Ramos (cell line): ENCODE measurements around the gene PCDHB1.

Experiments
- in situ Hi-C: fragments of 300-500 bp; cut with MboI; formaldehyde crosslinking; loops from one replicate; pipeline ENCODE4 v1.14.3; 2022; ENCODE audit warnings: low sequenced_read_pairs; ENCODE audit not compliant: unreplicated experiment

Gene PCDHB1

DNA sequence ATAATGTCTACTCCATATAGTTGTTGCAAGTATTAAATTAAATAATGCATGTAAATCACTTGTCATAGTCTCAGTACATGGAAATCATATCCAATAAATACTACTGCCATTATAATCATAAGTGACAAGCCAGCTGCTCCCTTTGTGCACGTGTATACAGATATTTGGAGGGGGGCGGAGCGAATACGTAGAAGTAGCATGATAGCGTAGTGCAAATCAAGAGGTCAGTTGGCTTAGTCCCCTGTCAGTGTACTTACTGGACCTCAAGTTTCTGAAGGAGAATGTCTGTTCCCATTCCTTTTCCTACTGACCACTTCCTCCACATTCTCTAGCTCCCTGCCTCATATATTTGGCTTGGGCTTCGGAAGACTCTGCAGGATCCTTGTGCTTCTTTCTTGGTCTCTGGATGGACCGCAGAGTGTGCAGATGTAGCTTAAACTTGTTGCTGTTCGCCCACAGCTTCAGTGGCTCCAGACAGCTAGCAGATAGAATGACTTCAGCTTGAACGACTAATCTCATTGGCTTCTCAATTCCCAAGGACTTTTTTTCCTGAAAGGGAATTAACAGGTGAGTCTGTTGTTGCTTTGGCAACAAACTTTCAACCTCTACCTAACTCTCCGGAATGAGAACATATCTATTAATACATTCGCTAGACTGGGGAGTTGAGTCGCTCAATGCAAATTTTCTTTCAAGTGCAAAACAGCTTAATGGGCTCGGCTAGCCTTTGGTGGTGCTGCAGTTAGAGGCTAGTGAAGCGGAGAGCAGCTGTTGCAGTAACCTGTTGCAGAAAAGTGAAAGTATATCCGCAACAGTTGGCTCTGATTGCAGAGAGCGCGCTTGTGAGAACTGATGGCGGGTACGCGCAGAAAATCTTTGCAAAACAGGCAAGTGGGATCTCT, at the start of gene PCDHB1:
TSS of gene PCDHB1 (plus strand) at position 753 of the 899 bp plus-strand sequence. CDS start at position 850, 97 bp downstream.
- in situ Hi-C loops = no loop called here

GRCh38 chr5:141001446-141001843, 49.7 kb upstream of the PCDHB1 start:
- in situ Hi-C loops = no loop called here

- in situ Hi-C loops = no loop called here
Measured at GRCh38 chr5:141001844-141002604, 49.1 kb upstream of the PCDHB1 start.

GRCh38 chr5:141002605-141002965, 48.6 kb upstream of the PCDHB1 start:
- in situ Hi-C loops = no loop called here

- in situ Hi-C loops = no loop called here
Measured at GRCh38 chr5:141003031-141003430, 48.1 kb upstream of the PCDHB1 start.

- in situ Hi-C loops = no loop called here
Measured at GRCh38 chr5:141003791-141004611, 47.2 kb upstream of the PCDHB1 start.

DNA sequence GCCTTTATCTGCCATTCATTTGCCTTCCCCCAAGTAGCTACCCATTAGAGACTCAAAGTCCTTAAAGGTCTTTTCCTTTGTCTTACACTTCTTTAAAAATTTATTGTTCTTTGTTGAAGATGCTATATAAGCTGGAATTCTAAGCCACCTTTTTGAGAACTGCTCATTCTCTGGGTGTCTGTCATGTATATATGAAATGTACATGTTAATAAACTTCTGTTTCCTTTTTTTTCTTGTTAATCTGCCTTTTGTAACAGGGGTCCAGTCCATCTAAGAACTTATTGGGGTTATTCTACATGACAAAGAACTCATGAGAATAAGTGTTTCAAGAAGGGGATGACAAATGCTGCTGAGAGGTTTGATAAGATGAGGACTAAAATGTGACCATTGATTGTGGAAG, 43.4 kb upstream of the PCDHB1 start:
- in situ Hi-C loops = no loop called here

DNA sequence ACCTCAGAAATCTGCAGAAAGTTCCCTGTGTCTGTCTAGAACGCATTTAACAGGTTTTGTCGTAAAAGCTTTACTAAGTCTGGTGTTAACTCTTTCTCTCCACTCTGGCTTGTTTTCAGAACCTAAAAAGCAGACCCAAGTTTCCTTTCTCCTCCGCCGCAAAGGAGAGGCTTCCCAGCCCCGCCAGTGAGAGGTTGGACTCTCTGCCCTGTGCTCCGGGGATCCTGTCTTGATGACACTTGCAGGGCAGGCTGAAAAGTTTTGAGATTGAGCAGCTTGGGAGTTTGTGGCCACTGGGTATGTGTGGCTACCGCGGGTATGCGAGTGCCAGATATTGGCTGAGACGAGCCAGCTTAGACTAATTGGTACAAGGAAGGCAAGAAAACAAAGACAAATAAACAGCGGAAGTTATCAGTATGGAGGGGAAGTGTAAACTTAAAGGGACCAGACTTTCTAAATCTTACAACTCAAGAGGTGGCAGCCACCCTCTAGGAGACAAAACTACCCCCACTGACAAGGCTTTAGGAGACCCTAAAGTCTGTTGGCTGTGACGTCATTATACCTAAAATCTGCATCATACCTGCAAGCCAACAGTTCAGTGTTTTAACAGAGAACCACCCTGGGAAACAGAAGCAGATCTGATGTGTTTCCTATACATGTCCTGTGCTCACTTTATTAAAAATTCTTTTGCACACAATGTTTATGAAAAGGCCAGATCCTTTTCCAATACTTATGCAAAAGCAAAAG, 41.0 kb upstream of the PCDHB1 start:
- in situ Hi-C loops = no loop called here

- in situ Hi-C loops = no loop called here
Measured at GRCh38 chr5:141017943-141018342, 33.2 kb upstream of the PCDHB1 start.

DNA sequence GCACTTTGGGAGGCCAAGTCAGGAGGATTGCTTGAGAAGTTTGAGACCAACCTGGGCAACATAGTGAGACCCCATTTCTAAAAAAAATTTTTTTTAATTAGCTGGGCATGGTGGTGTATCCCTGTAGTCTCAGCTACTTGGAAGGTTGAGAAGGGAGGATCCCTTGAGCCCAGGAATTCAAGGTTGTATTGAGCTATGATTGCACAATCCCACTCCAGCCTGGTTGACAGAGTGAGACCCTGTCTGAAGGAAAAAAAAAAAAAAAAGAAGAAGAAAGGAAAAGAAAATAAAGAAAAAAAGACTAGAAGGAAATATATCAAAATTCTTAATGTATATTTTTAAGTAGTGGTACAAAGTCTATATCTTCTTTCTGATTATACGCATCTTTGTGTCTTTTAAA, 28.8 kb upstream of the PCDHB1 start:
- in situ Hi-C loops = no loop called here

DNA sequence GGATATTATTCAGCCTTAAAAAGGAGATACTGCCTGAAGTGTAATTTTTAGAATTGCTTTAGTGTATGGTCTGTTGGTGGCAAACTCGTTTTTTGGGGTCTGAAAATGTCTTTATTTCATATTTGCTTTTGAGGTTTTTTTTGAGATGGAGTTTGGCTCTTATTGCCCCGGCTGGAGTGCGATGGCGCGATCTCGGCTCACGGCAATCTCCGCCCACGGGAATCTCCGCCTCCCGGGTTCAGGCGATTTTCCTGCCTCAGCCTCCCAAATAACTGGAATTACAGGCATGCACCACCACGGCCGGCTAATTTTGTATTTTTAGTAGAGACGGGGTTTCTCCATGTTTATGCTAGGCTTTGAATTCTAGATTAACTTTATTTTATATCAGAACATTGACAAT, 20.2 kb upstream of the PCDHB1 start:
- in situ Hi-C loops = loop anchor here (25.0 kb wide), 1 partner anchor 669 kb away; the partner anchor contains the start of gene SLC4A9

- in situ Hi-C loops = loop anchor here (25.0 kb wide), 1 partner anchor 670 kb away; the partner anchor contains the start of gene SLC4A9
Measured at GRCh38 chr5:141032626-141033025, 18.5 kb upstream of the PCDHB1 start.

GRCh38 chr5:141039061-141039460, 12.1 kb upstream of the PCDHB1 start:
- in situ Hi-C loops = loop anchor here (25.0 kb wide), 1 partner anchor 677 kb away; the partner anchor contains the start of gene SLC4A9

DNA sequence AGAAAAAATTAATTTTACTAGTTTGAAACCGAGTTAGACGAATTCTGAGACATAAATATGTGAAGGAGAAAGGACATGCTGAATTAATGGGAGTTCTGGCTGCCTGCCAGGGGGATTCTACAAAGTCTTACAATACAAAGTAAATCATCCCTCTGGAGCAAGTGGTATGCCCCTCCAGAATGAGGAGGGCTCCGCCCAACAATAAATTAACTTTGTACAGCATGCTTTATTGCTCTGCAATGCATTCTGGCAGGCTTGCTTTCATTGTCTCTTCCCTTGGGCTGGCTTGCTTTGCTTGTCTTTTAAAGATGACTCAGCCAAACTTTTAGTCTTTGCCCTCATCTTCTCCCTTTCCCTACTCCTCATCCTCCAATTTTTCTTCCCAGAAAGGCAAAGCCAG, 11.7 kb upstream of the PCDHB1 start:
- in situ Hi-C loops = loop anchor here (25.0 kb wide), 1 partner anchor 677 kb away; the partner anchor contains the start of gene SLC4A9

- in situ Hi-C loops = loop anchor here (10.0 to 25.0 kb wide), 2 partner anchors 185 to 678 kb away; partner anchors contain the start of genes PCDHA10 and SLC4A9
Measured at GRCh38 chr5:141040093-141040770, 10.9 kb upstream of the PCDHB1 start.

GRCh38 chr5:141040771-141041426, 10.3 kb upstream of the PCDHB1 start:
- in situ Hi-C loops = loop anchor here (10.0 to 25.0 kb wide), 2 partner anchors 186 to 679 kb away; partner anchors contain the start of genes PCDHA10 and SLC4A9

GRCh38 chr5:141041427-141041785, 9.8 kb upstream of the PCDHB1 start:
- in situ Hi-C loops = loop anchor here (10.0 to 25.0 kb wide), 2 partner anchors 187 to 679 kb away; partner anchors contain the start of genes PCDHA10 and SLC4A9

- in situ Hi-C loops = loop anchor here (10.0 to 25.0 kb wide), 2 partner anchors 188 to 680 kb away; partner anchors contain the start of genes PCDHA10 and SLC4A9
Measured at GRCh38 chr5:141042555-141042954, 8.6 kb upstream of the PCDHB1 start.
